ENCODE results near the gene ELMO1.
"Not testable (repeated sequence)": the region's sequence is repeated elsewhere in the genome, so short reads cannot be mapped to it uniquely, and the experiment has no call there.

ELMO1 gene

DNA sequence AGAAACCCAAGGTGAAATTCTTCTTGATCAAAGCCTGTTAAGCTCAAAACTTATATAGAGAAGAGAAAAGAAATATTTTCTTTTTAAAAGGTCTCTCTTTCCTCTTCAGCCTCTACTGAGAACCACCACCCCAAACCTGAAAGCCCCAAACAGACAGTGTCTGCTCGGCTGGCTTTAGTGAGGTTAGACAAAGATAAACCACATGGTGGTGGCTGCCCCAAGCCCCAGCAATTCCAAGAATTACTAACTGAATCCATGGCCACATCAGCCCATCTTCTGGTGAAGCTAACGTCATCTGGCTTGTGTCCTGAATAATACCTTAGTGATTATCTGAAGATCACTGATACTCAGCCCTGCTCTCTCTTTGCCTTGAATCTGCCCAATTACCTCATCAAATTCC is 275.0 kb downstream of the ELMO1 start:
- no peak for DNase-seq

DNA sequence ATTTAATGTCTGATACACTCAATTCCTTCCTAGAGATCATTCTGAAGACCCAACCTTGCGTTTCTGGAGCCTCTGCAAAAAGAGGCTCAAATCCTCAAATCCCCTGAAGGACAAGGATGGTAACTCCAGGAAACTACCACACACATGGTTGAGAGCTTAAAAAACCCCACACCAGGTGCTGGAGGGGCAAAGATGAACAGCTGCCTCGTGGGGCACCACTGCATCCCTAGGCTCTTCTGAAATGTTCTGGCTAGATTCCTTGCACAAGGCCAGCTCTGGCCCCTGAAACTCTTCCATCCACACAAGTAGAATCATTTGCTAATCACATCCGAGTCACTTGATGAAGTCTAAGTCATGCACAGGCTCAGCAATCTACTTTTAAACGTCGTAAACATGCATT is 286.6 kb downstream of the ELMO1 start:
- no peak for DNase-seq

DNA sequence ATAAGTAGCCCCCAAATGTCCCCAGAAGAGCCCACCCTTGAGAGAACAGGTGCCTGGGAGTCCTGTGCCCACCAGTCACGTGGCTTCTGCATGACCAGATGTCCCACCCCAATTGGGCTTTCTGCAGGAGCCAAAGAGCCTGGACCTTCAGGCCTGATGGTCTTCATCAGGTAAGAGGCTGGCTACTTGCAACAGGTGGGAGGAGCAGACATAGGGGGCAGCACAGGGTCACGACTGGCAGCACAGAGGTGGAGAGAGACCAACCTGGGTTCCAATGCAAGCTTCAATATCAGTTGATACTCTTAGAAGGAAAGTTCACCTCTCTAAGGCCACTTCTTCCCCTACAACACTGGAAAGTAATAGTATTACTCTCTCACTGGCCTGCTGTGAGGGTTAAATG is 288.0 kb downstream of the ELMO1 start:
- DNase-seq, result no peak

DNA sequence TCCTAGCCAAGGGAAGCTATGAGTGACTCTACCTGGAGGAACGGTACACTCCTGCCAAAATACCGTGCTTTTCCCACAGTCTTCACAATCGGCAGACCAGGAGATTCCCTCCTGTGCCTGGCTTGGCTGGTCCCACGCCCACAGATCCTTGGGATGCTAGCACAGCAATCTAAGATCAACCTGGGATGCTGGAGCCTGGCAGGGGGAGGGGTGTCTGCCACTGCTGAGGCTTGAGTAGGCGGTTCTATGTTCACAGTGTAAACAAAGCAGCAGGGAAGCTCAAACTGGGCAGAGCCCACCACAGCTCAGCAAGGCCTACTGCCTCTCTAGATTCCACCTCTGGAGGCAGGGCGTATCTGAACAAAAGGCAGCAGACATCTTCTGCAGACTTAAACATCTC is 295.3 kb downstream of the ELMO1 start:
- DNase-seq, result no peak

DNA sequence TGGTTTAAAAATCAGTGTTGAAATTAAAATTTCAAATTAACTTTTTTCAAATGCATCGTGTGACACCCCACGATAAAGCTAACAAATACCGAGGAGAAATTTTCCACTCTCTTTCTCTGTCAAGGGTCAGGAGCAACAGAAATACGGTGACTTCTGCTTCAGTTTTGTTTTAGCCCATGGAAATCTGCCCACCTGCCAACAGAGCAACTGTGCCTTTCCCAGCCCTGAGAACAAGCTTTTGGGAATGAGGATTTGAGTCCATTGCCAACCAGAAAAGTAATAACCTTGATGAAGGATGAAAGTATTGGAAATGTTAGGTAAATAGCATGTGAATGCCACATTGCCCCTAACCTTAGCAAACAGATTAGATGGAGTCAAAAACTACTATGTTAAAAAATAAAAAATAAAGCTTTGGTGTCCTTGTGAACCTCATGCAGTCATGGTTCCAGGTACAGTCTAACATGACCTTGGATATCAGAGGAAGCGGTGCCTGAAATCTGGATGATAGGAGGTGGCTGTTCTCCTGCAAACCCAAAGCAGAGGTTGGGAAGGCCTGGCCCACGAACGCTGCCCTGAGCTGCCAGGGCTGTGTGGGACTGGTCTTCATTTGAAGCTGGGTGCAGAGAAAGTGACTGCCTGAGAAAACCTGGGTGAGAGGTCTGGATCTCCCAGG is 296.8 kb downstream of the ELMO1 start:
- no peak for DNase-seq

DNA sequence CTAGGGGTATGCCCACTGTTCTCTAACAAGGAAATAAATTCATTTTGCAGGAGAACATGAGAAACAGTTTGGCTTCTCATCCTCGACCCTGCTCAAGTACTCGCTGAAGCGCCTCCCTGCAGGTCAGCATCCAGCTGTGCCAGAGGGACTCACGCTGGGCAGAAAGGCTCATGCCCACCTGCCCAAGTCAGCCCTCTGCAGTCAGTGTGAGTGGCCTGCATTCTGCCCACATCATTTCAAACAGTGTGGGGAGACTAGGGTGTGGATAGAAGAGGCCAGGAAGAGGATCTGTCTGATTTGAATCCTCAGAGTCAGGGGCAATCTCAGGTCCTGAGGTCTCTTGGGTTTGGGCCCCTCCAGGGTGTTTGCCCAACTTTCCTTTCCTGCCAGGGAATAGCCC is 297.8 kb downstream of the ELMO1 start:
- no peak for DNase-seq

DNA sequence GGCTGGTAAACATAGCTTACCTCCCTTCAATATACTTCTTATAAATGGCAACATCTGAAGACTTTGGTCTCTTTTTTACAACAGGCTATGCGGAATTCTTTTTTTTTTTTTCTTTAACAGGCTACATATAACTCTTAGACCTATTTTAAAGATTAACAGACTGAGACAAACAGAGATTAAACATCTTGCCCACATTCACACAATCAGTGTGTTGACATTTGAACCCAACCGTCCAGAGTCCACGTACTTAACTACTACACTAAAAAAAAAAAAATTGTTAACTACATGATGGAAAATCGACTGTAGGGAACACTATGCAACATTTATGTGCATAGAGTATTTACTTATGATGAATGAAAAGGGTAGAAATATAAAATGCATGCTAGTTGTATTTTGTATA is 298.5 kb downstream of the ELMO1 start:
- DNase-seq, result no peak

DNA sequence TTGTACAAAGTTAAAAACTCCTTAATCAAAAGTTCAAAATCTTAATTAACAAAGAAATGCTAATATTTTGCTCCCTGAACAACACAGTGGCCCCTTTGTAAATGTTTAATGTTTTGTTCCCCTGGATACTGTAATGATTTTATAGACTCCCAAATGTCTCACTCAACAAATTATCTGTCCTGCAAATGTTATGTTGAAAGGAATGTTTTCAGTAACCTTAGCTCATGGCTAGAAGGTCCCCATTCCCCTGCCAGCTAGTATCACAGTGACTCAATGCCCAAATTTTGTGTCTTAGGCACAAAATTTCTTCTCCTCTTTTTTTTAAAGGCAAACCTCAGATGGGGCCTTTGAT is 298.9 kb downstream of the ELMO1 start:
- no peak for DNase-seq

DNA sequence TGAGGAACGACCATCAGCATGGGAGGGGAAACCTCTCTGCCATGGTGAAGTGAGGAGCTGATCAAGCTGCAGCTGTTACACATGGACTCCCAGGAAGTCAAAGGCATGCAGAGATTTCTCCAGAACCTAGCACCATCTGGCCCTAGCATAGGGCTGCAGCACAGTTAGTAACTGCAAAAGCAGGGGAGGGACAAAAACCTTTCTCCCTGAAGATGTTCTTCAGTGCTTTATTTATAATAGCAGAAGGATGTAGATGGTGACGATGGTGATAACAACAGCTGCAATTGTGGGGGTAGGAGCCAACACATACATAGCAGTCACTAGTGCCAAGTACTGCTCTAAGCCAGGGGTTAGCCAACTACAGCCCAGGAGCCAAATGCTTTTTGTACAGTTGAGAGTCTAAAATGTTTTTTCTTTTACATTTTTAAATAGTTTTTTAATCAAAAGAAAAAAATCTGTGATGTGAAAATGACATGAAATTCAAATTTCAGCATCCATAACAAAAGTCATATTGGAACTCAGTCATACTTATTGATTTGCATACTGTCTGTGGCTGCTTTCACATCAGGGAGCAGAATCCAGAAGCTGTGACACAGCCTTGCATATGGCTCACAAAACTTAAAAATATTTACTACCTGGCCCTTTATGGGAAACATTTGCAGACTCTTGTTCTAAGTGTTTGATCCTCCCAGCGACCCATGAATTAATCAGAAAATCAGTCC is 299.5 kb downstream of the ELMO1 start:
- no peak for DNase-seq

DNA sequence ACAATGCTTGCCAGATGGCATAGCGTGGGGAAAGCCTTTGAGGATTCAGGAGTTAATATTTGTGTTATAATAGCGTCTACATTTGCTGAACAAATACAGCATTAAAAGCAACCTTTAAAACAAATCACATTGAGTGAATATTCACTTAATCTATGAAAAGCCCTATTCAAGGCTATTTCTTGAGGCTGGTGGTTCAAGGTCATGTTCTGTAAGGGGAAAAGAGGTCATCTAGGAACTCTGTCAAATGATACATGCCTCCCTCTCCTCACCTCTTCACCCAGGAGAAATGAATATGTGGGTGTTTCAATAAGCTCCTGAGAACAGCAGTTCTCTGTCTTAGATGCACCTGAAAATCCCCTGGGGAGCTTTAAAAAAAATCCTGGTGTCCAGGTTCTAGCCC is 303.0 kb downstream of the ELMO1 start:
- DNase-seq, result no peak

DNA sequence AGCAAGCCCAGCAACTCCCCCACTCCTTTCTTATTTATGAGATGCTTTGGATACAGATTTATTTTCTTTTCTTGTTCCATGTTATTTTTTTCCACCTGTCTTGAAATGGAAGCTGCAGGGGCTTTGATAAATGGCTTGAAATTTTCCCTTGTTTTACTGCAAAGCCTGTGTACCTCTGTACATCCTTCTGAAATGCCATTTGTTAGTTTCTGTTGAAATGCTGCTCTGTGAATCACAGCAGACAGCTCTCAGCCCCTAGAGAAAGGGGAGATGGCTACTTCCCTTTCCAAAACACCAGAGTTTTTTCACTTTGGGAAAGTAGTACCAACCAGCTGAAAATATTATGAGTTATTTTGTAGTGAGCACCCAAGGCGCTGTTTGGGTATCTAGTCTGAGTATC is 304.2 kb downstream of the ELMO1 start:
- no peak for DNase-seq

DNA sequence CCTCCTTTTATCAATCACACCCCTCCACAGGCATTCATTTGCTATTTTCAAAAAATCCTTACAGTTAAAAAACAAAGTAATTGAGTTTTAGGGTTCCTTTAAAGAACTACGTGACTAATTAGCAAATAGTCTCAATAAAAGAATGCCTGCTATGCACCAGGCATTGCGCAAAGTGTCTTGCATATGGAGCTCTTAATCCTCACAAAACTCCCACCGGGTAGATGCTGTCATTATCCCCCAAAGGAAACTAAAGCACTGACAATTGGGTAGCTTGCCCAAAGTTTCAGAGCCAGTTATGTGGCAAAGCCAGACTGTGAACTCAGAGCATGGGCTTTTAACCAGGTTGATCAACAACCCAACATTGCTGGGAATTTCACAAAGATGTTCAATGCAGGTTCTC is 305.7 kb downstream of the ELMO1 start:
- DNase-seq, result no peak

DNA sequence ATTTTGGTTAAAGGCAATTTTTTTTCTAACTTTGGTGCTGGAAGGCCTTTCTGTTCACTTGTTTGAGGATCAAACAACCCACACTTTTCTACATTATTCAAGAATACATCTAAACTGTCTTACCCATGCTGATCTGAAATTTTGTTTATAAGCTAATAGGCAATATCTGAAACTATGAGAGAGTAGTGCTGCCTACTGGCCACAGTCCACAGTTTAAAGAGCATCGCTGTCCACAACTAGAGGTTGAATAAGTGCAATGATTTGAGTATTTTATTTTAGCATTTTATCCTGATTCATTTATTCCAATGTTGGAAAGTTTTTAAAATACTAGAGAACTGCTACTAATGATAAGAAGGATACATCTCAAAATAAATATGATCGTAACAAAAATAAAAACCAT is 306.9 kb downstream of the ELMO1 start:
- DNase-seq, result no peak

DNA sequence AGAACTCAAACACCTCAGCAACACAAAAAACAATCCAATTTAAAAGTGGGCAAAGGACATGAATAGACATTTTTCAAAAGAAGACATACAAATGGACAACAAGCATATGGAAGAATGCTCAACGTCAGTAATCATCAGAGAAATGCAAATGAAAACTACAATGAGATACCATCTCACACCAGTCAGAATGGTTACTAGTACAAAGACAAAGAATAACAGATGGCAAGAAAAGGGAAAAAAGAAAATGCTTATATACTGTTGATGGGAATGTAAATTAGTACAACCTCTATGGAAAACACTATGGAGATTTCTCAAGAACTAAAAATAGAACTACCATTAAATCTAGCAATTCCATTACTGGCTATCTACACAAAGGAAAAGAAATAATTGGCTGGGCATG is 314.8 kb downstream of the ELMO1 start:
- not testable (repeated sequence) for DNase-seq

DNA sequence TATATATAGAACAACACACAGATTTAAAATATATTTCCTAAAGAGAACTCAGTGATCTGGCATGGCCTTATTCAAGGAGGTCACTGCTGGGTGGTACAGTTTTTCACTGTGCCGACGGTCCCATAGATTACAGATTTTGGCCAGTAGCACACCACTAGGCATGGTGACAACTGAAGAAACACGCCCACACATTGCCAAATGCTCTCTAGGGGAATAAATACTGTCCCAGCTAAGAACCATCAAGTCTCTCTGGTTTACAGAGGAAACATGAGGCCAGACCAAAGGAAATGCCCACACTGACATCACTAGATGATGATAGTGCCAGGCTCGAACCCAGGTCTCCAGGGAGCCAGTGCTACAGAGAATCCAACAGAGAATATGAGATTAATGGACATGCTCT is 316.8 kb downstream of the ELMO1 start:
- no peak for DNase-seq

DNA sequence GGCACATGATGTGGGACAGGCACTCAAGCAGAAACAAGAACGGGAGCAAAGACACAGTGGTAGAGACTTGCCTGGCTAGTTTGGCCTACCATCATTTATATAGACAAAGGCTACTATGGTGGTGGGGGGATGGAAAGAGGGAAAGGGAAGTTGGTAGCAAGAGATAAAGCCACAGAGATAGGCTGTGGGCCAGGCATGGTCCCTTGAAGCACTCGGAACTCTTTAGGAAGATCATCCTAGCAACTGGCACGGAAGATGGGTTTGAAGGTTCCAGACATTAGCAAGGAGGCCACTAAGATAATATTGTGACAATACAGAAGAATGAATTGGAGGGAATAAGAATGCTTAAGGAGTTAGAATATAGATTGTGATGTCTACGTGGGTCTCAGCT is 319.6 kb downstream of the ELMO1 start:
- DNase-seq, result no peak

DNA sequence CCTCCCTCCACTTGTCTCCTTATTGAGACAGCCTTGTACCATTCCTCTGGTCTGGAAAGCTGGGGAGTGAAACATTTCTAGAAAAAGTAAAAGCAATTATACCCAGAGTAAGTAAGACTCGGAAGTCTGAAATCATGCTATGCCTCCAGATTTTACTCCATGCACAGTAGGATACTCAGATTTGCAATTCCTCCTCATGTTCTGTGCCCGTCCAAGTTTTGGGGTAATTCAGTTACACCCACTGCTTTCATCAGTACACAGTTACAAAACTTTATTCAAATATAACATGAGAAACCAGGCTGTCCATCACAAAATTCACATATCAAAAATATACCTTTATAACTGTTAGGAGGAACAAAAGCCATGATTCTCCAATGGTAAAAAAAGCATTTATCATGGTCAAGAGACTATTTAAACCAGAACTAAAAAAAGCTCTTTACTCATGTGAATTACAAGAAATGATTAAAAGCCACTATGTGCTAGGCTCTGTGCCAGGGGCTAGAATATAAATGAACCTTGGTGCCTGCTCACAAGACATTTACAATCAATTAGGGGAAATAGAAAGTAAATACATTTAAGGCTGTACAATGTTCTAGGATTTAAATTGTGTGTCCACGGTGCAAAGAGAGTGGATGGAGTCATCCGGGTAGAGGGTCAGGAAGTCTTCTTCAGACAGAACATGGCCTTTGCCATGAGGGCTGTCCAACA is 320.2 kb downstream of the ELMO1 start:
- no peak for DNase-seq

DNA sequence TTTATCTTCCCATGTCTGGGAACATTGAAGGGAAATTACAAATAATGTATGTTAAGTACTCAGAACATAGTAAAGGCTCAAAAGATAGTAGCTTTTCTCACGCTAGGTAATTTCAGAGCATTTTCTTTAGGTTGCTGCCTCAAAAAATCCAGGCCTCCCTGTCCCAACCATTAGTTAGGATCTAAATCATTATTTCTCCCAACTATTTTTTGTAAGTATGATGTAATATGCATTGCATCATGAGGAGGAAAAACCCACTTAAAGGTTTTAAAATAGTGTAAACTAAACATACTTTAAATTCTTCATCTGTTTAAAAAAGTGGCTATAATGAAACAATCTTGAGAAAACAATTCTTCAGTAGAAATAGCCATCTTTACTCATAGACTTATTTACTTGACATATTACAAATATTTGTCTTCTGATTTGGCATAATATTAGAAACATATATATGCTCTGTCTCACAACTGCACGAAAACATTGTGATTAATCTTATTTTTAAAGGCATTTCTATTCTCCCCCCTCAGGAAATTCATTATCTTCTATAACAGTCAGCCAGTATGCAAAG is 329.3 kb downstream of the ELMO1 start:
- no peak for DNase-seq

DNA sequence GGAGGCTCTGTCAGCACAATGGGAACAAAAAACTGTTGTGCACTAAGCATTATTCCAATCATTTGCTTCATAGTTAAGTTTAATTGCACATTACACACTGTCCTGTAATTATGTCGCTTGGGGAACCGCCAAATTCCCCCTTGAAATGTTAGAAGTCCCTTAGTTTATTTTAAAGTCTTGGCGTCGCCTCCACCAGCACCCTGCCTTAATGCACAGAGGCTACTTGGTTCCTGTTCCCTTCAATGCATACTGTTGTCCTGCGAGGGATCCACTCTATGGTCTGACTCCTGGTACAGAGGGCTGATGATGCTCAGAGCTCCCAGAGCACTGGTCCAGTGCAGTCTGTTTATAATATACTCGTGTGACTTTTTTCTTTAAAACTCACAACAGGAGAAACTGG is 330.7 kb downstream of the ELMO1 start:
- DNase-seq, result no peak

DNA sequence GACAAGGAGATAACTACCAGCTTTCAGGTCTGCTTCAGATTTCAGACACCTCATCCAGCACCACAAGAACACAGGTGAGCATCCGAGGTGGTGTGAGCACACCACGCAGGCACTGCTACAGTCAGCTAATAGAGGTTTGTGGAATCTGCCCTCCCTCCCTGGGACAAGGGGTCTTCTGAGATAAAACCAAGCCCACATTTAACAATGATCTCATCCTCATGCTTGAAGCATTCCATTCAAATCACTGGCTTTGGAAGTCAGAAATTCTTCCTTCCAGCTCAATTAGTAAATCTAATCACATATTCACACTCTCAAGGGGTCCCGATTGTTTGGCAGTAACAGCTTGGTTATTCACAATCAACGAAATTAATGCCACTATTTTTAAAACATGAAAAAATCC is 331.4 kb downstream of the ELMO1 start:
- DNase-seq, result no peak

DNA sequence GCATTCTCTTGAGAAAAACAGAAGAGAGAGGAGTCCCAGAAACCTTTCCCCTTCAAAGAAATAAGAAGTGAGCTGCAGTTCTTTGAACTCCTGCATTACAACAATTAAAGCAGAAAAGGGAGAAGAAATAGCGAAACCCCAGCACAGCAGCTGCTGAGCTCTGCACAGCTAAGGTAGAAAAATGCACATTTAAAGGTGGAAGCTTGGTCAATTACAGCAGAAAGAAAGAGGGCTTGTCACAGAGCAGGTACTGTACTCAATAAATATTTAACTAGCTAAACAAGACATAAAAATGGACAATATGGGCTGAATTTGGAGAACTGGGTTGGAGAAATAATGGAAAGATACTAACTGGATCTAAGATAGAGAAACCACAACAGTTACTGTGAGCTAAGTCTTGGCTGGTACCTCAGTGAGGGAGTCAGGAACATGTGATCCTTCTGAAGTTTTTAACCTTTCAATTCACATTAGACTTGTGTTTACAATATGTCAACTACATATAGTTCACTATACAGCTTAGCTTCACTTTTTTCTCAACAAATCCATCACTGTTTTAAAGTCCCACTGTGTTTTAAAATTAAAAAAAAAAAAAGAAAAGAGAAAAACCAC is 332.5 kb downstream of the ELMO1 start:
- no peak for DNase-seq

DNA sequence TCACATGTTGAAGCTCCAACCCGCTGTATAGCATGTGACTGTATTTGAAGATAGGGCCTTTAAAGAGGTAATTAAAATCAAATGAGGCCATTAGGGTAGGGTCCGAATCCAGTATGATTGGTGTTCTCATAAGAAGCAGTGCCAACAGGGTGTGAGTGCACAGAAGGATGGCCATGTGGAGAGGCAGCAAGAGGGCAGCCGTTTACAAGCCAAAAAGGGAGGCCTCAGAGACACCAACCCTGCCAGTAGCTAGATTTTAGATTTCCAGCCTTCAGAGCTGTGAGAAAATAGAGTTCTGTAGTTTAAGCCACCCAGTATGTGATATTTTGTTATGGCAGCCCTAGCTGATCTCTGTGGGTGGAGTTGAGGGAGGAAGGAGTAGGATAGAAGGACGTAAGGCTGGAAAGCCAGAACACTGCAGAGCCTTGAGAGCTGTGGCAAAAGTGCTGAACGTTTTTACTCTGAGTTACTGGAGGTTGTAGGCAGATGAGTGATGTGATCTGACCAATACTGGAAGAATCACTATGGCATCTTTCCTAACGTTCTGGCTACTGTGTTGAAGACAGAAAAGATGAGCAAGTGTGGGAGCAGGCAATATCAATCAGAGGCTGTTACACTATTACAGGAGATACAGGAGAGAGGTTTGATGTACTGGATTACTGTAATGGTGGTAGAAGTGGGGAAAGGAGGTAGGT is 334.9 kb downstream of the ELMO1 start:
- no peak for DNase-seq

DNA sequence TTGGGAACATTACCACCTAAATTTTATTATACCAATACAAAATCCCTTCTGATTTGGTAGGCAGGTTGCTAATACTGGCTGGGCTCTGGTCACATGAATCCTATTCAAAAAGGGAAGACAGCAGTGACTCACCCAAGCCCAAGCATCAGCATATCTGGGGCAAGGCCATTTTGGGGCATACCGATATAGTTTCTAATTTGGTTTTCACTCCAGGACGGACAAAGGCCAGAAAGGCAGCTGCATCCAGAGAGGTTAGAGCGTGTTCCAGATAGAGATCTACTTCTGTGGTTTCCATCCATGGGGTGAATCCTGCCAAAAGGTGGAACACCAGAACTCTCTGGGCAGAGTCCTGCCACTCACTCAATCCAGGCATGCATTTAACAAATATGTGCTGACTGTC is 335.8 kb downstream of the ELMO1 start:
- DNase-seq, result no peak
